Heart left ventricle (tissue), 16 donors: ENCODE data around the gene HCLS1. TPM values are rescaled to one million over a fixed set of nuclear protein-coding genes. Genes with fewer than 3 reads are reported as not detected.
A peak's percentile ranks its signal among the peaks of the same experiment; 100 is the strongest.

ENCODE experiments used
- ATAC-seq, 4 donors: fragments of 200-7000 bp; cut with Tn5 transposase; one replicate each; pipeline ENCODE4 v1.9.1; 2020 to 2022; ENCODE audit warnings: moderate library complexity in 4 of 4, mild to moderate bottlenecking in 3 of 4, moderate number of reproducible peaks in 1 of 4
- DNase-seq, 5 donors: peaks; one replicate each; pipeline ENCODE4 v3.0.0-alpha.2; 2020
- H3K27ac ChIP-seq, 12 donors: fragments of 200-600 bp; sonication (generic) in 4 of 12; one replicate each; pipeline versions ENCODE4 v1.5.0 to v1.8.0; 2016 to 2022; ENCODE audit warnings: mild to moderate bottlenecking in 2 of 12
- H3K27me3 ChIP-seq, 9 donors: fragments of 200-600 bp; sonication (generic) in 2 of 9; one replicate each; pipeline versions ENCODE4 v1.5.1 to v1.8.0; 2016 to 2022; ENCODE audit warnings: mild to moderate bottlenecking in 3 of 9
- H3K36me3 ChIP-seq, 9 donors: fragments of 200-600 bp; sonication (generic) in 2 of 9; one replicate each; pipeline versions ENCODE4 v1.5.0 to v1.8.0; 2018 to 2022; ENCODE audit warnings: mild to moderate bottlenecking in 2 of 9
- H3K4me1 ChIP-seq, 12 donors: fragments of 200-600 bp; sonication (generic) in 4 of 12; one replicate each; pipeline versions ENCODE4 v1.5.0 to v1.8.0; 2016 to 2022; ENCODE audit warnings: mild to moderate bottlenecking in 3 of 12
- H3K4me3 ChIP-seq, 12 donors: fragments of 200-600 bp; sonication (generic) in 4 of 12; one replicate each; pipeline versions ENCODE4 v1.5.0 to v1.8.0; 2017 to 2022; ENCODE audit warnings: mild to moderate bottlenecking in 9 of 12, moderate library complexity in 4 of 12
- H3K9me3 ChIP-seq, 12 donors: fragments of 200-600 bp; sonication (generic) in 4 of 12; one replicate each; pipeline versions ENCODE4 v1.5.0 to v1.8.0; 2016 to 2022; ENCODE audit warnings: mild to moderate bottlenecking in 1 of 12
- CTCF ChIP-seq, 12 donors: fragments of 200-600 bp; sonication (generic) in 4 of 12; IDR thresholded peaks; one replicate each; pipeline versions ENCODE4 v1.5.0 to v1.8.0; 2018 to 2022; ENCODE audit warnings: antibody characterized with exemption in 12 of 12, mild to moderate bottlenecking in 5 of 12
- POLR2A ChIP-seq, 2 donors: fragments of 450-650 bp; IDR thresholded peaks; one replicate each; pipeline ENCODE4 v1.6.1; 2017; ENCODE audit warnings: antibody characterized with exemption in 2 of 2, mild to moderate bottlenecking in 2 of 2, moderate library complexity in 2 of 2
- WGBS, 4 donors: extraction: QIAGEN DNeasy Blood & Tissue Kit in 2 of 4; methylation state at CpG; one replicate each; pipeline versions ENCODE4 v1.1.5 to v1.1.7; 2013 to 2018; 5-methylcytosine and 5-hydroxymethylcytosine counted together
- intact Hi-C, 10 donors: fragments of 100-400 bp; cut with DNase I; formaldehyde crosslinking; loops; one replicate each; pipeline versions ENCODE4 v1.11.1 to v1.14.2; 2022
- polyA plus RNA-seq, 2 donors: library from polyadenylated mRNA; stranded (reverse); fragments of 200-250 nt; gene quantifications; one replicate each; pipeline ENCODE4 v1.2.3, GENCODE V29; 2013
- total RNA-seq, 9 donors: library from RNA; depleted of rRNA in 2 of 9; stranded (reverse); fragments of >200 nt in 2 of 9; fragmentation: NEBNext Ultra II Directional in 3 of 9; extraction: Animal tissue kit (Norgen Biotek cat#: 25700) in 3 of 9; gene quantifications; one replicate each; pipeline versions ENCODE4 v1.1.0 to v1.2.4, GENCODE V29; 2016 to 2023
- donor health status: ischemic (EF 13 %, LVEDD 7.1; RV severe dilation, severe dysfunction).
- donor health status: healthy with polysubstance abuse.
- donor health status: DM: no; HTN: yes; CAD: no.
- donor health status: DM: no; HTN: no; CAD: no.
- donor health status: ischemic (EF 25% LVEDD 6.9; RV normal size, moderate dysfunction).
- donor health status: ischemic (EF 25% LVEDD 5.7; RV mildly dilated, moderate dysfunction).
- donor health status: healthy.
- donor health status: DM: yes; HTN: yes; CAD: no.
- donor health status: ischemic (EF 35%, LVEDD 5.7; RV mildly dilated, moderate dysfunction).
- donor health status: nonischemic (EF 11% LVEDD 7.7; RV severe dilation, severe dysfunction).
- donor health status: DM: yes; HTN: yes; CAD: no.
- donor health status: PGD.
- donor health status: ischemic (EF 29% LVEDD 5.4; RV normal size, mild dysfunction).
- donor health status: nonischemic (EF 23%, LVEDD 6.1; RV moderate dilation, normal function).

HCLS1 gene
- total and polyA plus RNA-seq, 11 donors: 7.4 to 72.4 (median 10.6) TPM

DNA sequence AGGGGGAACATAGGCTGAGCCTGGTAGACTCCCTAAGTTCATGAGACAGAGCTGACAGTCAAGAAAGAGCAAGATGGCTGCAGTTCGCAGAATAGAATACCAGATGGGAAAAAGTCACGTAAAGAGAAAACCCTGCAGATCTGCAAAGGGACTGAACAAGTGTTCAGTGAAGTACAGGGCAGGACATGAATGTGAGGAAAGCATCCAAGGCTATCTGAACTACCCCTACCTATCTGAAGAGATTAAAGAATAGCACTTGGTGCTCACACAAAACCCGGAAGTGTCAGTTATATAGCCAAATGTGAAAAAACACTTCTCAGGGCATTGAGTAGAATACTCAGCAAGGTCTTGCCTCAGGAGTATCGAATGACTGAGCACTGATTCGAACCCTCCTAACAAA is 44.8 kb upstream of the HCLS1 start:
- Histone ChIP-seq H3K9me3 (peaks cover 0 to 4% (median 0%) of the 10 kb centered on the region in 12 donors), H3K27ac (peak overlapping the region in 3 of 12 donors; percentile 9 to 47 (median 32)), H3K27me3 (no peaks in the 10 kb centered on the region), H3K4me1 (peaks cover 0 to 12% (median 0%) of the 10 kb centered on the region in 12 donors), H3K36me3 (peaks cover 0 to 54% (median 30%) of the 10 kb centered on the region in 9 donors), H3K4me3 (no peak overlapping the region)
- intact Hi-C loops: no loop called here
- WGBS, 4 donors: 63 to 73% (median 71%) methylated on average over 5 of the region's 5 CpGs
- no peak for TF ChIP-seq POLR2A (IDR thresholded peaks at IDR 0.05)
- no peak for TF ChIP-seq CTCF (IDR thresholded peaks at IDR 0.05)
- ATAC-seq (peak; percentile 26 to 68 (median 45)), DNase-seq (no peak)

DNA sequence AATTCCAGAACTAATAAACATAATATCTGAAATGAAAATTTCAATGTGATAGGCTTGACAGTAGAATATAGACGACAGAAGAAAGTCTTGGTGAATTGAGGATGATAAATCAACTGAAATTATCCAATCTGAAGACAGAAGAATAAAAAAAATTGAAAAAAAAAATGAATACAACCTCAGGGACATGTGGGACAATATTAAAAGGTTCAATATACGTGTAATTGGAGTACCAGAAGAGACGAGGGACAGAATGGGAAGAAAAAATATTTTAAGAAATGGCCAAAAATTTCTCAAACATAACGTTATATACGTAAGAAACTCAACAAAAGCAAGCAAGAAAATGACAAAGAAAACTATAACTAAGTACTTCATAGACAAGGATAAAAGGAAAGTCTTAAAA is 43.3 kb upstream of the HCLS1 start:
- Histone ChIP-seq H3K4me3 (no peak overlapping the region), H3K4me1 (peaks cover 0 to 19% (median 5%) of the 10 kb centered on the region in 12 donors), H3K27ac (no peak overlapping the region), H3K36me3 (peaks cover 0 to 65% (median 43%) of the 10 kb centered on the region in 9 donors), H3K27me3 (no peaks in the 10 kb centered on the region), H3K9me3 (peaks cover 0 to 4% (median 0%) of the 10 kb centered on the region in 12 donors)
- TF ChIP-seq POLR2A (IDR thresholded peaks at IDR 0.05): no peak
- no peak for TF ChIP-seq CTCF (IDR thresholded peaks at IDR 0.05)
- ATAC-seq (no peak), DNase-seq (no peak)
- 97 to 98% (median 97%) methylated on average over 5 of the region's 5 CpGs for WGBS, 4 donors
- intact Hi-C loops: no loop called here

DNA sequence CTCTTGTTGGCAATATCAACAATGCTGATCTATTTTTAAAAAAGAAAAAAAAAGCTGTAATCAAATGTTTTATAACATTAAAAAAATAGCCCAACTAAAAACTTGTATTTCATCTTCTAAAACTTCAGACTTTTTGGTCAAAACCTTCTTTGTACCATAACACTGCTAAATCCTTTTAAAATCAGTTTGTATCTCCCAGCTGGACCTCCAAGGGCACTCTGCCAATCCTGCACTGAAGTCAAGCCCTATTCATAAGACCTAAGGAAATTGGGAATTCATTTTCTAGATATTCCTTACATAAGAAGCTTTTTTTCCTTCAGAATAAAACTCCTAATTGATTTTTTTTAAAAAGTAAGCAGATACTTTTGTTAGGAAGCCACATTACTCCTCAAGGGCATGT is 38.2 kb upstream of the HCLS1 start:
- intact Hi-C loops: no loop called here
- Histone ChIP-seq H3K4me1 (peaks cover 0 to 45% (median 24%) of the 10 kb centered on the region in 12 donors), H3K9me3 (peaks cover 0 to 3% (median 0%) of the 10 kb centered on the region in 12 donors), H3K36me3 (peaks cover 0 to 70% (median 55%) of the 10 kb centered on the region in 9 donors), H3K4me3 (no peak overlapping the region), H3K27me3 (no peaks in the 10 kb centered on the region), H3K27ac (peak overlapping the region in 9 of 12 donors; percentile 6 to 67 (median 43))
- DNase-seq (peak in 3 of 5 donors; percentile 22 to 41 (median 25)), ATAC-seq (peak in 1 of 4 donors; percentile 20)
- TF ChIP-seq CTCF (IDR thresholded peaks at IDR 0.05): no peak
- TF ChIP-seq POLR2A (IDR thresholded peaks at IDR 0.05): no peak

DNA sequence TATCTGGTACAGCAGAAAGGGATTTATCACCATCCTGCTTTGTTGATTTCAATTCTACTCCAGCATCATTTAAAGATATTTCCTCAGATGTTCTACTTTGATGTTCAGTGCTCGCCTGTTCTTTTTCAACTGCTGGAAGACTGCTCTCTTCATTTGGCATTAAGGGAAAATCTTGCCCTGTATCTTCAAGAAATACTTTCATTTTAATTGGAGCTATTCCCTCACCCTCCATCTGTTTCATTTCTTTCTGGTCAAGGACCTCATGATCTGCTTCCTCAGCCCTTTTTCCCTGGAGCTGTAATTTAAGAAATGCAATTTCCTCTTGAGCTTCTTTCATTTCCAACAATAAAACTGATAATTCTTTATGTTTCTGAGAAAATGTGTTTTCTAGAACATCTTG is 37.8 kb upstream of the HCLS1 start:
- peaks cover 0 to 45% (median 24%) of the 10 kb centered on the region in 12 donors for H3K4me1 ChIP-seq
- H3K27ac ChIP-seq: peak overlapping the region in 8 of 12 donors; percentile 5 to 67 (median 36)
- intact Hi-C loops: no loop called here
- H3K36me3 ChIP-seq: peaks cover 0 to 74% (median 52%) of the 10 kb centered on the region in 9 donors
- ATAC-seq (peak in 2 of 4 donors; percentile 51 to 63), DNase-seq (no peak)
- no peaks in the 10 kb centered on the region for H3K9me3 ChIP-seq
- TF ChIP-seq CTCF (IDR thresholded peaks at IDR 0.05) (no peak), POLR2A (IDR thresholded peaks at IDR 0.05) (no peak)
- 76 to 88% (median 83%) methylated on average over 1 of the region's 1 CpG for WGBS, 4 donors
- H3K4me3 ChIP-seq: no peak overlapping the region
- no peaks in the 10 kb centered on the region for H3K27me3 ChIP-seq
